Measurements from ENCODE around the gene PCGF1.

Gene PCGF1

GRCh38 chr2:74536166-74536950, 28.9 kb upstream of the PCGF1 start:
- DNase-seq = no peak

GRCh38 chr2:74535440-74535965, 28.0 kb upstream of the PCGF1 start:
- no peak for DNase-seq

GRCh38 chr2:74534411-74534810, 26.9 kb upstream of the PCGF1 start:
- DNase-seq = no peak

- no peak for DNase-seq
Observed at GRCh38 chr2:74533464-74533863, 26.0 kb upstream of the PCGF1 start.

GRCh38 chr2:74532222-74532621, 24.7 kb upstream of the PCGF1 start:
- peak in 1 of 2 experiments; percentile 19 for DNase-seq

- no peak for DNase-seq
Observed at GRCh38 chr2:74531666-74532065, 24.2 kb upstream of the PCGF1 start.

GRCh38 chr2:74530239-74531187, 23.0 kb upstream of the PCGF1 start:
- DNase-seq = peak in 1 of 2 experiments; percentile 50

- DNase-seq = peak; percentile 95 to 99
Observed at GRCh38 chr2:74529357-74530238, 22.1 kb upstream of the PCGF1 start, which contains the start of the genes AUP1 and HTRA2. Gene AUP1 (minus strand): TSS chr2:74529706. CDS start chr2:74529629, 77 bp downstream. Gene HTRA2 (plus strand): TSS chr2:74529933. CDS start chr2:74530007, 74 bp downstream.

GRCh38 chr2:74528600-74529356, 21.3 kb upstream of the PCGF1 start:
- no peak for DNase-seq

- DNase-seq = no peak
Observed at GRCh38 chr2:74527741-74528140, 20.2 kb upstream of the PCGF1 start.

GRCh38 chr2:74526649-74527230, 19.2 kb upstream of the PCGF1 start:
- no peak for DNase-seq

GRCh38 chr2:74525717-74526648, 18.5 kb upstream of the PCGF1 start, which contains the start of gene DQX1:
Gene DQX1 (minus strand): TSS chr2:74526231. CDS start chr2:74525729, 502 bp downstream.
- DNase-seq = peak; percentile 37 to 53

- no peak for DNase-seq
Observed at GRCh38 chr2:74524955-74525716, 17.6 kb upstream of the PCGF1 start.

GRCh38 chr2:74524005-74524404, 16.5 kb upstream of the PCGF1 start:
- DNase-seq = no peak

- no peak for DNase-seq
Observed at GRCh38 chr2:74522516-74522915, 15.0 kb upstream of the PCGF1 start.

- DNase-seq = no peak
Observed at GRCh38 chr2:74516650-74517049, 9.2 kb upstream of the PCGF1 start.

GRCh38 chr2:74515981-74516633, 8.6 kb upstream of the PCGF1 start:
- DNase-seq = peak; percentile 52 to 71

- no peak for DNase-seq
Observed at GRCh38 chr2:74515271-74515980, 7.9 kb upstream of the PCGF1 start.

Data from NCI-H526 (cell line).